ENCODE results near the gene ZNF487.

The ZNF487 gene

GRCh38 chr10:43524434-43525247 lies 87.7 kb downstream of the ZNF487 start:
- DNase-seq (ENCODE audit: low spot score), result no peak

All from germinal center (tissue), 1 donor.